Eye (tissue), 1 donor: ENCODE measurements around the gene MAP3K8.
A peak's percentile ranks its signal among the peaks of the same experiment; 100 is the strongest.
"Not testable (repeated sequence)": the region's sequence is repeated elsewhere in the genome, so short reads cannot be mapped to it uniquely, and the experiment has no call there.

ENCODE experiments used
- DNase-seq: peaks from one replicate; pipeline ENCODE4 v3.0.0-alpha.2; 2015

MAP3K8 gene

DNA sequence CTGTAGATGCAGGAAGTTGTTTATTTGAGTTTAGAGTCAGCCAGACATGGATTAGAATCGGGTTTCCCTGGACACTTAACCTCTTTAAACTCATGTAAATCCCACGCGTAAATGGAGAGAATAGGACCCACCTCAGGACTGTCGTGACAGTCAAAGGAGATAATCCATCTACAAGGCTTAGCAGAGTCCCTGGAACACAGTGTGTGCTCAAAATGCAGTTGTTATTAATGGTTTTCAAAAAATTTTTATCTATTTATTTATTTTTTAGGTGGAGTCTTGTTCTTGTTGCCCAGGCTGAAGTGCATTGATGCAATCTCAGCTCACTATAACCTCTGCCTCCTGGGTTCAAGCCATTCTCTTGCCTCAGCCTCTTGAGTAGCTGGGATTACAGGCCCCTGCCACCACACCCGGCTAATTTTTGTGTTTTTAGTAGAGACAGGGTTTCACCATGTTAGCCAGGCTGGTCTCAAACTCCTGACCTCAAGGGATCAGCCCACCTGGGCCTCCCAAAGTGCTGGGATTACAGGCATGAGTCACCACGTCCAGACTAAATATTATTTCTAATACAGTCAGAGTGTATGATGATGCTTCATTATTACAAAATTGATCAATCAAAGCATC lies 10.2 kb upstream of the MAP3K8 start:
- peak; percentile 29 for DNase-seq

DNA sequence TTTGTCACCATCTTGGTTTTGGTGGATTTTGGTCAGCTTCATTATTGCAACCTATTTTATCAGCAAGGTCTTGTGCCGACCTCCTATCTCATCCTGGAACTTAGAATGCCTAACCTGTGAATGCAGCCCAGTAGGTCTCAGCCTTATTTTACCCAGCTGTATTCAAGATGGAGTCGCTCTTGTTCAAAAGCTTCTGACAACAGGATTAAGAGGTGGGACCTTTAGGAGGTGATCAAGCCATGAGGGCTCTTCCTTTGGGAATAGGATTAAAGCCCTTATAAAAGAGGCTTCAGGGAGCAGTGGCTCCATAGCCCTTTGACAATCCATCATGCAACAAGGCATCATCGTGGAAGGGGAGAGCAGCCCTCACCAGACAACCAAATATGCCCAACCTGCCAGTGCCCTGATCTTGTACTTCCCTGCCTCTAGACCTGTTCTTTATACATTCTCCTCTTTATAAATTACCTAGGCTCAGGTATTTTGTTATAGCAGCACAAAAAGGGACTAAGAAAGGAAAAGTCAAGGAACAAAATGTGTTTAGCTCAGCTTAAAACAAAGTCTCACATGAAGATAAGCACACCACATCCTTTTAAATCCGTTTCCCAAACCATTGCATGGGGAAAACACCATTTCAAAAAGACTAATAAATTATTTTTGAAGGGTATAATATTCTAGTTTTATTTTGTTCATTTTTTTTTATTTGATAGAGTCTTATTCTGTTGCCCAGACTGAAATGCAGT lies 8.5 kb upstream of the MAP3K8 start:
- no peak for DNase-seq

- no peak for DNase-seq
Measured at GRCh38 chr10:30430544-30431298, 3.3 kb upstream of the MAP3K8 start.

GRCh38 chr10:30431435-30431911 lies 2.5 kb upstream of the MAP3K8 start:
- peak; percentile 42 for DNase-seq

DNA sequence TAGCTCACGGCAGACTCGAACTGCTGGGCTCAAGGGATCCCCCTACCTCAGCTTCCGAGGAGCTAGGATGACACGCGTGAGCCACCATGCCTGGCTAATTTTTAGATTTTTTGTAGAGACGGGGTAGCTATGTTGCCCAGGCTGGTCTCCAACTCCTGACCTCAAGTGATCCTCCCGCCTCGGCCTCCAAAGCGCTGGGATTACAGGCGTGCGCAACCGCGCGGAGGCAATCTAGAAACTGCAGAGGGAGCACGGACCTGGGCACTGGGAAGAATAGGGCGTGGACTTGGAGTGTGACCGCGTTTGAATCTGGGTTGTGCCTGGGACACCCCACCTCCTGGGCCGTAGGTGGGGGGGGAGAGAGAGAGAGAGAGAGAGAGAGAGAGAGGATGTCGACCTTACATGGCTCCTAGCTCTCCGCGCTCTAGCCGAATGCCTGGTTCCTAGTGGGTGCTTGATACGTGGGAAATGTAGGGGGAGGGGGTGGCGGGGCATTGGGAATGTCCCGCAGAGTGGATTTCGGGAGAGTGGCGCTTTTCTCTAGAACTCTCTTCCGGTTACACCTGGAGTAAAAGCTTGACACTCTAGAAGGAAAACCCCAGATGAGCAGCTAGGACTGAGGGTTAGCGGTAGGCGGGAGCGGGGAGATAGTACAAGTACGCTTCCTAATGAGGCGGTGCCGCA lies 1.2 kb upstream of the MAP3K8 start:
- no peak for DNase-seq

DNA sequence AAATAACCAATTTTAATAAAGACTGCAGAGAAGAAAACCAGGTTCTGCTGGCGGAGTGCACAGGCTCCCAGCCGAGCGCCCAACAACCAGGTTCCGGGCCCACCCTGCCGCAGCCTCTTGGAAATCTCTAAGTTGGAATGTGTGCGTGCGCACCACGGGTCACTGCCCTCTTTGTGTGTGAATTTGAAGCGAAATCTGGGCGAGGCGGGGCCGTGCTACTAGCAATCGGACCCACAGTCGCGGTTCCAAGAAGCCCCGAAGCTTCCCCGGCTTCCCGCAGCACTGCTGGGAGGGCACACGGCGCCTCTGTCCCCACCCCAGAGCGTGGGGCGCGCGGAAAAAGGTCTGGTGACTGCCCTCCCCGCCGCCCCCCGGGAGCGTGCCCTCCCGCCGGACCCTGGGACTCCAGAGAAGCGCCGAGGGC lies 666 bp upstream of the MAP3K8 start:
- peak; percentile 95 for DNase-seq

DNA sequence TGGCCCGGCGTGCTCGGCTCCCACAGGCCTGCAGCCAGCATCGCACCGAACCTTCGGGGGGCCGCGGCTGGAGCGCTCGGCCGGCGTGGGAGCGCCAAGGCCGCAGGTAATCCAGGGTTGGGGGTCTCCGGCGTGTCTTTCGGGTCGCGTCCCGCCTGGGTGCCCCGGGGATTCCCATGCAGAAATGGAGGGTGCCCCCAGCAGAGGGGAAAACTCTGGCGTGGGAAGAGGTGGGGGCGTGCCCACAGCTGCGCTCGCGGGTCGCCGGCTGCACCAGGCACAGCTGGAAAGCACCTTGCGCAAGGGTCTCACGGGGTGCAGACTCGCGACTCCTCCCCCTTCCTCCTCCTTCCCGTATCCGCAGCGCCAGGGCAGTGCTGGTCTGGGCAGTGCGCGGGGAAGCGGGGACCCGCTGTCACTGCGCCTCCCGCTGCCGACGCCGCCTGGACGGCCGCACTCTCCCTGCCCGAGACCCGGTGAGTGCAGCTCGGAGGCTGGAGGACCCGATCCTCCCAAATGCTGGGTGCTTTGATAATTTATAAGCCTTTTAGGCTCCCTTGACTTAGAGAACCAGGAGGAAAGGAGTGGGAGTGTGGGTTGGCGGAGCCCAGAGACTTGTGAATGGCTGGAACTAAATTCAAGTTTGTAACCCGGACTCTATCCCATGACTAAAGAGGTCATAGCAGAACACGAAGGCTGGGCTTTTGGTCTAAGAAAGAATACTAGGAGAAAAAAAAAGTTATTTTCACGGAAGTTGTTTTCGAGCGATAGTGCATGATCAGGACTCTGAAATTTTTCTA lies 489 bp downstream of the MAP3K8 start:
- peak; percentile 87 for DNase-seq

- peak; percentile 80 for DNase-seq
Measured at GRCh38 chr10:30435073-30435422, 1.1 kb downstream of the MAP3K8 start.

DNA sequence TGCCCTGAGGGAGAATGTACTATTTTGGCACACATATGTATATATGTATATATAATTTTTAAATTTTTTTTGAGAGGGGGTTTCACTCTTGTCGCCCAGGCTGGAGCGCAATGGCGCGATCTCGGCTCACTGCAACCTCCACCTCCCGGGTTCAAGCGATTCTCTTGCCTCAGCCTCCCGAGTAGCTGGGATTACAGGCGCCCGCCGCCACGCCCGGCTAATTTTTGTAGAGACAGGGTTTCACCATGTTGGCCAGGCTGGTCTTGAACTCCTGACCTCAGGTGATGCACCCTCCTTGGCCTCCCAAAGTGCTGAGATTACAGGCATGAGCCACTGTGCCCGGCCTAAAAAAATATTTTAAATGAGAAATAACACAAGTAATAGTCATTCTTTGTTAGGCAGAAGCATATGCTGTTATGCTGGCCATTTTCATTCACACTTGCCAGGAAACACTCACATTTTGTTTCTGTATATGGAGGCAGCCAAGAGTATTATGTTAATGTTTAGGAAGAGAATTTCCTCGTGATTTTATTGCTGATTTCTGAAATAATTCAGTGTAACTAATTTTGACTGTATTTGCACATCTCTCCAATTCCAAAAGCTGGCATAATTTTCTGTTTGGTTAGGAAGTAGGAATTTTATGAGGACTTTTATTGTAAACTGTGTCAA lies 1.6 kb downstream of the MAP3K8 start:
- DNase-seq: not testable (repeated sequence)

DNA sequence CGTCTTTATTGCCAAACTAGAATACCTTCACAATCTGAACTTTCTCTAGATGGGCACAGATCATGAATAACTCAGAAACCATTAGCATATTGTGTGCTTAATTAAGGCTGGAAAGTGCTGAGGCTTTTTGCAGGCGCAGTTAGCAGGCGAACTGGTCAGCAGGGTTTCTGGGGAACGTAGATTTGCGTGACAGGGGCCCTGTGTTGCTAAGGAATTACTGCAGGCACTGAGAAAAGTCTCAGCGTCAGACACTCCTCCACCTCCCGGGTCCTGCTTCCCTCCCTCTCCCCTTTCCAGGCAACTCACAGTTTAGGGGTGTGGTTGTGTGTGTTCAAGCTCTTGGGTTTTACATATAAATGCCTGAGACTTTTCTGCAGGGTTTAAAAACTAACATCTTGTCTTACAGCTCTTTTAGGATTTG lies 2.2 kb downstream of the MAP3K8 start:
- peak; percentile 66 for DNase-seq

GRCh38 chr10:30436671-30437030 lies 2.7 kb downstream of the MAP3K8 start:
- no peak for DNase-seq

- DNase-seq: peak; percentile 48
Measured at GRCh38 chr10:30437031-30437841, 3.3 kb downstream of the MAP3K8 start.

GRCh38 chr10:30438021-30438850 lies 4.3 kb downstream of the MAP3K8 start:
- DNase-seq: no peak

- no peak for DNase-seq
Measured at GRCh38 chr10:30439931-30440330, 5.9 kb downstream of the MAP3K8 start.

- no peak for DNase-seq
Measured at GRCh38 chr10:30442019-30442606, 8.1 kb downstream of the MAP3K8 start.

DNA sequence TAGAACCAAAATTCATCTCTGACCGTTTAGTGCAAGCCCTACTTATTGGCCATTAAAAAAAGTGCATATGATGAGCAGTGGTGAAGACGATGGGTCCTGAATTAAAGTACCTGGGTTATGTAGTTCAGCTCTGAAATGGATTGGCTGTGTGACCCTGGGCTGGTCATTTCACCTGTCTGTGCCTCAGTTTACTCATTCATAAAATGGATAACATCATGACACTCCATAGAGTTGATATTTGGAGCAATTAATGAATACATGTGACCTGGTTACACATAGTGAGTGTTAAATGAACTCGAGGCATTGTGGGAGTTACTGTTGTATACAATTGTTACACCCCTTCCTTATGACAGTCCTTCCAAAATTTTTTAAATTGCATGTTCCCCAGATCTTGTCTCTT lies 9.1 kb downstream of the MAP3K8 start:
- no peak for DNase-seq

DNA sequence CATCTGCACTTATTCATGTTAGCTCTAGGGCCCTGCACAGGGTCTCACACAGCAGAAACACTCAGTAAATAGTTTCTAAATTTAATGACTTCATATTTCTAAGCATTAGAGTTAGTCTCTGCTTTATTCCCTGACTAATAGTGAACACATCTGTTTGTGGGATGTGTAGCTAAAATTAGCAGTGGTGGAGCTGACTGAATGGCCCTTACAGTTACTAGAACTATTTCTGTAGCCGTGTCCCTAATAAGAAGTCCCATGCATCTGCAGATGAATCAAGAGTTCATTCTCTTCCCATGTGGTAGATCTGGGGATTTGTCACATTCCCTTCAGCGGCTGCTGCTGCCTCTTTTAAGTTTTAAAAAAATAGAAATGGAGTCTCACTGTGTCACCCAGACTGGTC lies 11.7 kb downstream of the MAP3K8 start:
- DNase-seq: no peak

DNA sequence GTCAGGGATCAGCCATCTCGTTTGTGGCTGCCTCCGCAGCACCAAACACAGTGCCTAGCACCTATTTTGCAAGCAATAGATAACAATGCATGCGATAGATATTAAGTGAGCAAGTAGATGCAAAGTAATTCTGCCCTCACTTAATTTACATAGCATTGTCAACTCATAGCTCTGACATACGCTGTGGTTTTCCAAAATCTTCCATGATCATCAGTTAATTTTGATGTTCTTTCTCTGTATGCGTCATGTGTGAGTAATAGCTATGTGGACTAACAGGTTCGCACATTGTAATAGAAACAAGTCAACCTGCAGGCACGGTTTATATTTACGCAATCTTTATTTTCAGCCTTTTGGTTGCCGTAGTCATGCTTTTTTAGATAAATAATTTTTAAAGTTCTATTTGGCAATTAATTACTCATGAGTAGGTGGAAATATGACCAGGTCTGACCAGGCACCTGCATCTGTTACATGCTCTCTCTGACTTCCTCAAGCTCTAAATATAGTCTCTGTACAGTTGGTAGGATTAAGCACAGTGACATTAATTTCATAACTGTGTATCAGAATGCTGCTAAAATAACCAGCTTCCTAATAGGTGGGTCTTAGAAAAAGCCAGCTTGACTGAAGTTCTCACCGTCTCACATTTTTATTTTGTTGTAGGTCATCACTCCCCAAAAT lies 13.3 kb downstream of the MAP3K8 start:
- DNase-seq: no peak

DNA sequence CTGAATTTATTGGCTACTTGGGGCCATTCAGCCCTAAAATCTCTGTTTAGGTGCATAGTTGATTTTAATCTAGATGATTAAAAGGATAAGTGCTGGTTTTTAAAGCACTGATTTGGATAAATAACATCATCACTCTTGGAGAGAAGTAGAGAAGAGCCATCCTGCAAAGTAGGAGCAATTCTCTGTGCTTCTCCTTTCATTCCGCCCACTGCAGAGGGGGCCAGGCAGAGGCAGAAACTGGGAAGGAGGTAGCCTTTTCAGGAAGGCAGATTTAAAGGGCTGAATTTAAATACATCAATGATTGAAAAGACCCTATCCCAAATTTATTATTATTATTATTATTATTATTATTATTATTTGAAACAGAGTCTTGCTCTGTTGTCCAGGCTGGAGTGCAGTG lies 14.1 kb downstream of the MAP3K8 start:
- DNase-seq: no peak
